Neural progenitor cell (in vitro differentiated cells): Measurements from ENCODE around the gene ST8SIA4.

ENCODE experiments used
- EZH2 ChIP-seq: fragments of 200-600 bp; sonication (generic); IDR thresholded peaks from 2 replicates; pipeline ENCODE4 v1.6.1; 2017; ENCODE audit warnings: antibody characterized with exemption, mild to moderate bottlenecking, moderate library complexity
- EZH2phosphoT487 ChIP-seq: fragments of 200-600 bp; sonication (generic); IDR thresholded peaks from 2 replicates; pipeline ENCODE4 v1.6.1; 2017; ENCODE audit warnings: antibody characterized with exemption
- TF ChIP-seq, protein P1 (sequence below): fragments of 200-600 bp; sonication (generic); IDR thresholded peaks from 2 replicates; pipeline ENCODE4 v1.5.1; 2017; ENCODE audit warnings: antibody characterized with exemption, mild to moderate bottlenecking

DNA sequence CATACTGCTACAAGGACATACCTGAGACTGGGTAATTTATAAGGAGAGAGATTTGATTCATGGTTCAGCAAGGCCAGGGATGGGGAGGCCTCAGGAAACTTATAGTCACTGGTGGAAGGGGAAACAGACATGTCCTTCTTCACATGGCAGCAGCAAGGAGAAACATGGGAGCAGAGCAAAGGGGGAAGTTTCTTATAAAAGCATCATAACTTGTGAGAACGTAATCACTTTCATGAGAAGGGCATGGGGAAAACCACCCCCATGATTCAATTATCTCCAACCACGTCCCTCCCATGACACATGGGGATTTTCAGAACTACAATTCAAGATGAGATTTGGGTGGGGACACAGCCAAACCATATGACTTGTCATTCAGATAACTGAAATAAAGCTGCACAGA, 100.9 kb downstream of the ST8SIA4 start:
- TF ChIP-seq, protein P1, sequence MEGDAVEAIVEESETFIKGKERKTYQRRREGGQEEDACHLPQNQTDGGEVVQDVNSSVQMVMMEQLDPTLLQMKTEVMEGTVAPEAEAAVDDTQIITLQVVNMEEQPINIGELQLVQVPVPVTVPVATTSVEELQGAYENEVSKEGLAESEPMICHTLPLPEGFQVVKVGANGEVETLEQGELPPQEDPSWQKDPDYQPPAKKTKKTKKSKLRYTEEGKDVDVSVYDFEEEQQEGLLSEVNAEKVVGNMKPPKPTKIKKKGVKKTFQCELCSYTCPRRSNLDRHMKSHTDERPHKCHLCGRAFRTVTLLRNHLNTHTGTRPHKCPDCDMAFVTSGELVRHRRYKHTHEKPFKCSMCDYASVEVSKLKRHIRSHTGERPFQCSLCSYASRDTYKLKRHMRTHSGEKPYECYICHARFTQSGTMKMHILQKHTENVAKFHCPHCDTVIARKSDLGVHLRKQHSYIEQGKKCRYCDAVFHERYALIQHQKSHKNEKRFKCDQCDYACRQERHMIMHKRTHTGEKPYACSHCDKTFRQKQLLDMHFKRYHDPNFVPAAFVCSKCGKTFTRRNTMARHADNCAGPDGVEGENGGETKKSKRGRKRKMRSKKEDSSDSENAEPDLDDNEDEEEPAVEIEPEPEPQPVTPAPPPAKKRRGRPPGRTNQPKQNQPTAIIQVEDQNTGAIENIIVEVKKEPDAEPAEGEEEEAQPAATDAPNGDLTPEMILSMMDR = no peak
- TF ChIP-seq EZH2 (no peak), EZH2phosphoT487 (no peak)
